Activated CD4-positive, alpha-beta T cell treated with anti-CD3 and anti-CD28 coated beads, Interleukin-2, Interleukin-6, amounts not matched to agents 100 ng/mL and 50 ng/mL, durations not matched to agents 16 hours and 8 hours (primary cell): ENCODE results near the gene RXRA.

Experiments
- DNase-seq: peaks from one replicate; pipeline ENCODE4 v3.0.0-alpha.2; 2020

RXRA gene

GRCh38 chr9:134356496-134357470, 30.5 kb downstream of the RXRA start:
- DNase-seq: no peak

GRCh38 chr9:134357631-134358025, 31.4 kb downstream of the RXRA start:
- no peak for DNase-seq

DNA sequence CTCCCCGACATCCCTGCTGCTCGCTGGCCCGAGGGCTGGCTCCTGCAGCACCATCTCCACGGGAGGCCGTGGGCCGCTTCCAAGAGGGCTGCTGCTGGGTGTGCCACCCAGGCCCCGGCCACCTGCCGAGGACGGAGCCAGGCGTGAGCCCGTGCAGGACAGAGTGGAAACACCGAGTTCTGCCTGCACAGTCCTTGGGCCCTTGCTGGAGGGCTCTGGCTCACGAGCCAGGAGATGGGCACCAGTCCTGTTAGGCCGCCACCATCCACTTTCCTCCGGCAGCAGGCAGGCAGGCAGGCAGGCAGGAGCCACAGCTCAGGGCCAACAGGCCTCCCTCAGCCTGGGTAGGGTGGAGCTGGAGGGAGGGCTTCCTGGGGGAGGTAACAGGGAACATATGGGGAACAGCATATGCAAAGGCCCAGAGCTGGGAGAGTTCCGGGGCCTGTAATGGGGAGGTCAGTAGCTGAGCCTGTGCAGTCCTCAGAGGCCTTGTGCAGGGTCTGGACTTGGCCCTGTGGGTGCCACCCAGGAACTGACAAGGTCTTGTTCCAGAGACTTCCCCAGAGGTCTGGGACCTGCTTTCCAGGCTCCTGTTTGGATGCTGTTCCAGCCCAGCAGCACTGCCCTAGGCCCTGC, 31.9 kb downstream of the RXRA start:
- no peak for DNase-seq

DNA sequence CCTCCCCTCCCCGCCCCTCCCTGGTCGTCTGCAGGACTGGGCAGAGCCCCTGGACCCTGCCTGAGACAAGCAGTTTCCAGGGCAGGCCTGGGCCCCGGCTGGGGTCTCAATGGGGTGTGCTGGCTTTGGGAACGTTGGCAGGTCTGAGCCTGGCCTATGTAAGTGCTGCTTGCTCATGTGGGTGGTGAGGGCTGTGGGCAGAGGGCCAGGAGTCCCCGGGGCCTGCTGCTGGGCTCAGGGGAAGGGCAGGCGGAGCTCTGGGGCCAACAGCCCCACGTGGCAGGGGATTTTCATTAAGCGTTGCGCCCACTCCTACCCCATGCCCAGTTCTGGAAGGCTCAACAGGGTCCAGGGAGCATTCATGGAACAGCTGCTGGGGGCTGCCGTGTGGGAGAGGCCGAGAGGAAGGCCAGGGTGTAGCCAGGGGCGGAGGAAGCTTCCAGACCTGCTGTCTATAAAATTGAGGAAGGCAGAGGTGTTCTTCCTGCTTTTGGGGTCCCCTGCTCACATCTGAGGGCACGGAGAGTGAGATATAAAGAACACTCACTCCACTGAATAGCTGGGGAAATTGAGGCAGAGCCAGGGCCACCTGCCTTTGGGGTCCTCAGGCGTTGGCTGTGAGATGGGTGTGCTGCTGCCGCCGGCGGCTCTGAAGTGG, 32.5 kb downstream of the RXRA start:
- DNase-seq: no peak

DNA sequence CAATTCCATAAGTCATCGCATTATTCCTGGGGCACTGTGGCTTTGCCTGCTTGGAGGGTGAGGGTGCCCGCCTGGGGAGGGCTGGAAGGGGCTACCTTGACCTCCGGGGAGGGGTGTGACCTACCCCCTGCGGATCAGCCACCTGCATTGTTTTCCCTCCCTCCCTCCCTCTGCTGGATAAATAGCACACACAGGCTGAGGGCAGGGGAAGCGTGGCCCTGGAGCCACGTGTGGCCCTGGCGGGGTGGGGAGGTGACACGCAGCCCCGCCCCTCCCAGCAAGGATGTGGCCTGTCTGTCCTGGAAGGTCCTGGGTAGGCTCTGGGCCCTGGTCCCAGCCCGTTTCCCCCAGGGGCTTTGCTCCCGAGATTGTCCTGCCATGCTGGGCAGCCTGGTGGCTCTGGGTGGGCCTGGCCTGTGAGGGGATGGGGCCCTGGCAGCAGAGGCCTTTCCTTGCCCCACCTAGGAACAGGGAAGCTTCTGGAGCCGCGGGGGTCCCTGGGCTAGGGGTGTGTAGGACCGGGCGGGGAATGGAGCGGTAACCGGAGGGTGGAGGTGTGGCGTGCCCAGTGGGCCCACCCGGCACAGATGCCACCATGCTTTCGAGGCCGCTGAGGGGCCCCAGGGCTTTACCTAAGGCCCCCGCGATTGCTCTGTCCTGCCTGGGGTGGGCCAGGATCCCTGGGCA, 33.4 kb downstream of the RXRA start:
- no peak for DNase-seq

DNA sequence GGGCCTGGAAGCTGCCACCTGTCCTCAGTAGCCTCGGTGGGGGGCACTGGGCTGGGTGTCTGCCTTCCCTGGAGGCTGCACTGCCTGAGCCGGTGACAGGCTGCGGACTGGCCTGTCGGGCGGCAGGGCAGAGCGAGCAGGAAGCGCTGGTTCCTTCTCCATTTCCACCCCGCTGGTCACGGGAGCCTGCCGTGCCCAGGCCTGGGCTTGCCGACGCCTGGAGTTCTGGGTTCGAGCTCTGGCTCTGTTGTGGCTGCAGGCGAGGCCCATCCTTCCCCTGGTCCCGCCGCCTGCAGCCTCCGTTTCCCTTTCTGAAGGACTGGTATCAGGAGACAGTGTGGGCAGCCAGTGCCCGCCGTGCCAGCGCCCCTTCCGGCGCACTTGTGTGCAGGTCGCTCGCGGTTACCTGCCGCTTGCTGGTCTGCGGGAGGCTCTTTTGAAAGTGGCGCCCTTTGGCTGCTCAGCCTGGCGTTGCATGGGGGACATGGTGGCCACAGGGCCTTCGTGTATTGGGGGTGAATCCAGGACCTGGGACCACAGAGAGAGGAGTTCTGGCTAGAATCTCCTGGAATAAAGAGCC, 34.0 kb downstream of the RXRA start:
- DNase-seq: no peak

GRCh38 chr9:134360897-134361296, 34.6 kb downstream of the RXRA start:
- DNase-seq: no peak

DNA sequence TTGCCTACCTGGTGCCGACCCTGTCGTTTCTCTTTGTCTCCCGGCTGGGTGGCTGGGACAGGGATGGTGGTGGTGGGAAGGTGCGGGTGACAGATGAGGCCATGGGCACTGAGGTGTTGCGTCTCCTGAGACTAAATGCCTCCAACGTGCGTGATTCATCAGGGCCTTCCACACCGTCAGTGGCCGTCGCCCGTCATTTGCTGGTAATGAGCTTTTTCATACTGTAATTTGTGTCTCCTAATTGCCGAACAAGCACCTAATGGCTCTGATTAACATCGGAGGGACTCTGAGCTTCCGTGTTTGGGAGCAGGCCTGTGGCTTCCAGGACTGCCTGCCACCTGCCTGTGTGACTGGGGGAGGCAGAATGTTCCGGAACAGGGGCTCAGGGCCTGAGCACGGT, 35.2 kb downstream of the RXRA start:
- DNase-seq: no peak

DNA sequence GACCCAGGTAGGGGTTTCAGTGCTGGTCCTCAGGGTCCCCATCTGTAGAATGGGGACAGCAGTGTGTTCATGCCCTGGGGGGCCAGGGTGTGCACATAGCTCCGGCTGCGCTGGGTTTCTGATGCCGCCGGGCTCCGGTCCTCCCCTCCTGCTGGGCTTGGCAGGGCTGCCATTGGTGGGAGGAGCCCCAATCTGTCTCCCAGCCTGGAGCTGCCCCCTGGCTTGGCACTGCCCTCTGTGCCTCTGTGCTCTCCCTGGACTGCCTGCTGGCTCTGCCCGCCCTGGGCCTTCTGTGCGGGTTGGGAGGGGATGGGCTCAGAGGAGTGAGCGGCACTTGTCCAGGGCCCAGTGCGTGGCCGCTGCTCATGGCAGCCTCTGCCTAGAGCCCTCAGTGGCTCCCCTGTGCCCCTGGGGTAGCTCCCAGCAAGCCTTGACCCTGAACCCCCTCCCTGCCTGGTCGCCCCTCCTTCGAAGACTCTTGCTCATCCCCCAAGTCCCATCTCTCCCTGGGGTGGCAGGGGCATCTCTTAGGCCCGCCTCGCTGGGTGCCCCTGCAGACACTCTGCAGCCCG, 35.7 kb downstream of the RXRA start:
- no peak for DNase-seq

GRCh38 chr9:134363450-134363849, 37.2 kb downstream of the RXRA start:
- no peak for DNase-seq

GRCh38 chr9:134364391-134365114, 38.3 kb downstream of the RXRA start:
- no peak for DNase-seq

- DNase-seq: no peak
These were observed 38.9 kb downstream of the RXRA start for GRCh38 chr9:134365115-134365596.

GRCh38 chr9:134365791-134366222, 39.6 kb downstream of the RXRA start:
- no peak for DNase-seq

GRCh38 chr9:134366223-134367031, 40.2 kb downstream of the RXRA start:
- DNase-seq: no peak

DNA sequence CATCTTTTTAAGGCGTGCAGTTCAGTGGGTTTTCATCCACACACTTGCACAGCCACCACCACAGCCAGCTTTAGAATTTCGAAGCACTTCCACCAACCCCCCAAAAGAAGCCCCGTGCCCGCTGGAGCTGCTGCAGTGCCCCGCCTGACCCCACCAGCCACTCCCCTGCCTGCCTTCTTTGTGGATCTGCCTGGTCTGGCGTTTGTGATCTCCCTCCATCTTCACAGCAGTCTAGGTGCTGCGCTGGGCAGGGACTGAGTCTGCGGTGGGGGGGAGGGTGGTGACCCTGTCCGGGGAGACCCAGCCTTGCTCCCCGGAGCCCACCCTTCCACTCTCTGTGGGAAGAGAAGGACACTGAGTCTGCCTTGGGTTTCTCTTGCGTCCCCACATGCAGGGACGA, 40.8 kb downstream of the RXRA start:
- DNase-seq: no peak

- DNase-seq: no peak
These were observed 41.7 kb downstream of the RXRA start for GRCh38 chr9:134367791-134368490.

GRCh38 chr9:134368571-134368970, 42.3 kb downstream of the RXRA start:
- DNase-seq: no peak

GRCh38 chr9:134369416-134370212, 43.4 kb downstream of the RXRA start:
- DNase-seq: no peak

DNA sequence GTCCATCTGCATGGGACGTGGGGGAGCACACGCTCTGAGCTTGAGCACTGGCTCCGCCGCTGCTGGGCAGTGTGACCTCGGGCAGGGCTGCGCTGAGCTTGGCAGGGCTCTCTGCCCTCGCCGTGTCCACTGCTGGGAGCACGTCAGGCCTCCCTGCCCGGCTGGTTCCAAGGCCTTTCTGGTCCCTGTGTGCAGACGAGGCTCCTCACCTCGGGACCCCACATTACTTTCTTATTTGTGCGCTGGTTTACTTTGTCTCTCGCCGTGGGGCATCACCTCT, 43.9 kb downstream of the RXRA start:
- no peak for DNase-seq
